ENCODE data around the gene ADAM12. TPM values are rescaled to one million over a fixed set of nuclear protein-coding genes. Genes with fewer than 3 reads are reported as not detected.

Gene ADAM12
- total RNA-seq, 2 donors from 2014 or later, result 15.2 to 36.6 TPM

DNA sequence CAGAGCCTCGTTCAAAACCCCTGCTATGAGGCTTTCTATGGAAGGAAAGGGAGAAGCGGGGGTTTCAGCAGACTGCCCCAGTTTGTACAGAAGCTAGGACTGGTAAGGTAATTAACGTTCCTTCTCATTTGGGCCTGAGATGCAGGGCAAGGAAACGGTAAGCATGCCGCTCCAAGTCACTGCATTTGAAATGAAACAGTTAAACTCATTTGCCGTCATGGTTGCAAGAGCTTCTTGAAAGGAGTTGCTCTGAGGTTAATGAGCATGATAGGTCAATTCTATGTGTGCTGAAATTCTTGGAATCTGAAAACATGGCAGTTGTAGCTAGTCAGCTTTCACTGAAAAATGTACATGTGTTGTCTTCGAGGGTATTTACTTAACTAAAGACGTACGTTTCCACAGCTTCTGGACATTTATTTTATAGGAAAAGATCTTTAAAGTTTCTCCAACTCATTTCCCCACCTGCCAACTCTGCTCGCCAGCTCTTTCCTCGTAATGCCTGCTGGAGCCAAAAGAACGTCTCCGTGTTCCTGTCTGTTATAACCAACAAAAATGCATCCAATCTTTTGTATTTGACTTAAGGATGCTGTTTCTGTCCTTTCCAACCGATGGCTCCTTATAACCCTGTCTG lies 73.3 kb downstream of the ADAM12 start:
- Mint-ChIP-seq H3K36me3 (ENCODE audit: low read depth) (no peaks in the 10 kb centered on the region), H3K4me1 (no peaks in the 10 kb centered on the region), H3K27ac (no peak overlapping the region), H3K27me3 (no peaks in the 10 kb centered on the region), H3K4me3 (no peak overlapping the region)
- H3K9me3 ChIP-seq (ENCODE audit: control insufficient read depth, low read length, poor library complexity, severe bottlenecking), result no peaks in the 10 kb centered on the region
- DNase-seq (no peak), ATAC-seq (no peak)

DNA sequence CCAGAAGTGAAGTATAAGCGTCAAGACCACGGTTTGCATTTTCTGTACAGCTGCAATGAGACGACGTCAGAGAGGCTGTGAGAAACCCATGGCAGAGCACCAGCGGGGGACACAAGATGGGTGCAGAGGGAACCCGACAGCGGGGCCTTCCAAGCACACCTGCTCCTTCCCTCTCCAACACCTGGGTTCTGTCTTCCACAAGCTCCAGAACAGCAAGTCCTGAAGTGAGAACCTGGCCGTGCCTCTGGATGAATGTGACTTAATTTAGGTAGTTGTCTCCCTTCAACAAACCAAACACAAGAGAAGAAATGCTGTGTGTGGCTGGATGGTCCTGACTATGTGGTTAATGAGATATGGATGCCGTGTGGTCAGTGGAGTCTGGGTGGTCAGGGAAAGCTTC lies 76.1 kb downstream of the ADAM12 start:
- Mint-ChIP-seq H3K4me3 (no peak overlapping the region), H3K27ac (no peak overlapping the region), H3K36me3 (ENCODE audit: low read depth) (no peaks in the 10 kb centered on the region), H3K27me3 (no peaks in the 10 kb centered on the region), H3K4me1 (no peaks in the 10 kb centered on the region)
- H3K9me3 ChIP-seq (ENCODE audit: control insufficient read depth, low read length, poor library complexity, severe bottlenecking), result no peaks in the 10 kb centered on the region
- ATAC-seq (no peak), DNase-seq (no peak)

DNA sequence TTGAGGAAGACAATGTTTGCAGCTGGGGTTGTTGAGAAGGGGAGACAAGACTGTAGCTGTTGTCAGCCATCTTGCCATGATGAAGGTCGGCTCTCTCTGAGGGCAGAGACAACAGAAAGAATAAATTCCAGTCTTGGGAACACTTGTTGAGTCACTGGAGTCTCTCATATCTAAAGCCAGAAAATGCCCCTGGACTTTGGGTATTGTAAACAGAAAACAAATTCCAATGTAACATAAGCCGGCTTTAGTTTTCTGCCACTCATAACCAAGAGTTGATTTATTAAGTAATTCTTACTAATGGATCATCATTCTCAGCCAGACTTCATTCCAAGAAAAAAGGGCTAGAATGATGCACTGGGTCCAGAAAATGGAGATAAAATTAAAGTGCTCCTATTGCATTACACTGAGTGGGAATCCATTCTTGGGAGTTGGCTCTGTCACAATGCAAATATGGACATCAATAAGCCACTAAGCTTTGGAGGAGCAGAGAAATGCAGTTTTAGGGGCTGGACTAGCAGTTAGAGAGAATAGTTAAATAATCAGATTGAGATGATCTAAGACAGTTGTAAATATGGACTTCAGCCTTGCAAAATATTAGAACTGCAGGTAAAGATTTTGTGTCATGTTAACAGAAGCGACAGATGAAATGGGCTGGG lies 78.9 kb downstream of the ADAM12 start:
- no peaks in the 10 kb centered on the region for H3K36me3 Mint-ChIP-seq (ENCODE audit: low read depth)
- no peaks in the 10 kb centered on the region for H3K4me1 Mint-ChIP-seq
- no peaks in the 10 kb centered on the region for H3K9me3 ChIP-seq (ENCODE audit: control insufficient read depth, low read length, poor library complexity, severe bottlenecking)
- DNase-seq (no peak), ATAC-seq (no peak)
- no peak overlapping the region for H3K27ac Mint-ChIP-seq
- H3K27me3 Mint-ChIP-seq, result no peaks in the 10 kb centered on the region
- H3K4me3 Mint-ChIP-seq, result no peak overlapping the region

DNA sequence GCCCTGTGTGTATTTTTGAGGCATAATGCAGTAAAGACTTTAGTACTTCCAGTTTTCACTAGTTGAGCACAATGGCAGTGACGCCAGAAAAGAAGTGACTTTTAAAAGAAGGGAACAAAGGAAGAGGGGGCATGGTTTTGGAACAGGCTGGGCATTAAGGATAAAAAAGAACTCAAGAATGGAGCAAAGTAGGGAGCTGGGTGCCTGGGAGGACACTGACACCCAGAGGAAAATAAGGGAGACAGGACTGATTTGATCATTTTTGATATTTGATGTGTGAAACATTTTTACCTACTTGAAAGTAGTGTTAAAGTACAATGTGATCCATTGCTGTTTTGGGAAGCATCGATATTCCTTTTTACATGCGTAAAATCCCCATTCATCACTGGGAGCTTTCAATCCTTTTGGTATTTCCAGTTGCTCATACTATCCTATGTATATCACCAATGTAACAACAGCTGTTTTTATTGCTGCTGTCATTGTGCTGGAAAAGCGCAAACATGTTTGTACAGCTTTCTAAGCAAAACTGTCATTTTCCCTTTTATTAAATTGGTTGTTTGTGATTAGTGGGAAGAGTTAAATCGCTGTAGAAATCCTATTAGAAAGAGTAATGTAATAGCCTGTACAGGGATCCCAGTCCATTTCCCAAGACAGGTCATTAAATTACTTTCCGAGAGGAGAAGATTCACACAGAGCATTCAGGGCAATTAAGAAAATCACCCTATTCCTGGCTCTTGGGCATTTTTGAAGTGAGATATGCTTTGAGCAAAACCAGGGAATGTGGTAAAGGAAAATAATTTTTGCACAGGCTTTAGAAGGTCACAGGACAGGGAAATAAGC lies 85.2 kb downstream of the ADAM12 start:
- Mint-ChIP-seq H3K27ac (no peak overlapping the region), H3K4me3 (no peak overlapping the region), H3K27me3 (no peaks in the 10 kb centered on the region), H3K4me1 (no peaks in the 10 kb centered on the region), H3K36me3 (ENCODE audit: low read depth) (no peaks in the 10 kb centered on the region)
- no peak for DNase-seq
- ATAC-seq, result no peak
- H3K9me3 ChIP-seq (ENCODE audit: control insufficient read depth, low read length, poor library complexity, severe bottlenecking), result no peaks in the 10 kb centered on the region

DNA sequence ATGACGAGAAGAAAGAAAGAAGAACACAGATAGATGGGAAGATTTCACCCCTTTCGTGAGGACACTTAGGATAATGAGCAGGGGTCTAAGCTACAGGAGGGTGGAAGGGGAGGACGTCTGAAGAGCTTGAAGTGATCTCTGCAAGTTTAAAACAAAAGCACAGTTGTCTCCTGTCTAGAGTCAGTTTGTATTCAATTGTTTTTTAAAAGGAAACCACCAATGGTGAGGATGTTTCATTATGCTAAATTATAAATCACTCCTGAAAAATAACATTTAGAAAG lies 85.9 kb downstream of the ADAM12 start:
- Mint-ChIP-seq H3K36me3 (ENCODE audit: low read depth) (no peaks in the 10 kb centered on the region), H3K27me3 (no peaks in the 10 kb centered on the region), H3K4me1 (no peaks in the 10 kb centered on the region), H3K4me3 (no peak overlapping the region), H3K27ac (no peak overlapping the region)
- DNase-seq (no peak), ATAC-seq (no peak)
- no peaks in the 10 kb centered on the region for H3K9me3 ChIP-seq (ENCODE audit: control insufficient read depth, low read length, poor library complexity, severe bottlenecking)

DNA sequence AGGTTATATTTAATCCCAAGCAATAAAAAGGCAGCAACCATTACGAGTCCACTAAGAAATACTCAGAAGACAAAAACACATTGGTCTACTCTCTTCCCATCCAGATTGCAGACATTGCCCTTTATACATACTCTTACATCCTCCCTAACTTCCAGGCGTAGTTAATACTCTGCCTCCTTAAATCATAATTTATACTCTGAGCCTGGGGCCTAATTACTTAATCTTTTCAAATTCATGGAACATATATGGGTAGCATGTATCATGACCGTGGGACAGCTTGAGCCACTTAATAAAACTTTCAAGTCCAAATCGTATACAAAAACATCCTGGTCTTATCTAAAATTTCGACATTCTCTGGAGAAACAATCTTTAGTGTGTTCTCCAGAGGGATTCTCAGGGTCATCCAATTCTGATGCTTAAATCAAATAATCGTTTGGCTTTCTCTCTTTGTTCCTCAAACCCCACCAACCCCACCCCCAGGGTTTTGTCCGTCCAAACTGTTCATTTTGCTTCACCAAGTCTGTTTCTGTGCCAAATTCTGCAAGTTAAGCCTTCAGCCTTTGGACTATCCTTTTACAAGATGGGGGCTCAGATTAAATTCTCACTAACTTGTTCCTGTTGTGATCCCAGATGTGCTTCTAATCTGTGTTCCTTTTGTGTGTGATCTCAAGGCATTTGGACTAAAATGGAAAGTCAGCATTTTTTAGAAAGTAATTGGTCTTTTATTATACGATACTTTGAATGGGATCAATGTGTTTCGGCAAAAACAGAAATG lies 86.4 kb downstream of the ADAM12 start:
- Mint-ChIP-seq H3K27ac (no peak overlapping the region), H3K4me3 (no peak overlapping the region), H3K36me3 (ENCODE audit: low read depth) (no peaks in the 10 kb centered on the region), H3K27me3 (no peaks in the 10 kb centered on the region), H3K4me1 (no peaks in the 10 kb centered on the region)
- ATAC-seq (no peak), DNase-seq (no peak)
- H3K9me3 ChIP-seq (ENCODE audit: control insufficient read depth, low read length, poor library complexity, severe bottlenecking), result no peaks in the 10 kb centered on the region

DNA sequence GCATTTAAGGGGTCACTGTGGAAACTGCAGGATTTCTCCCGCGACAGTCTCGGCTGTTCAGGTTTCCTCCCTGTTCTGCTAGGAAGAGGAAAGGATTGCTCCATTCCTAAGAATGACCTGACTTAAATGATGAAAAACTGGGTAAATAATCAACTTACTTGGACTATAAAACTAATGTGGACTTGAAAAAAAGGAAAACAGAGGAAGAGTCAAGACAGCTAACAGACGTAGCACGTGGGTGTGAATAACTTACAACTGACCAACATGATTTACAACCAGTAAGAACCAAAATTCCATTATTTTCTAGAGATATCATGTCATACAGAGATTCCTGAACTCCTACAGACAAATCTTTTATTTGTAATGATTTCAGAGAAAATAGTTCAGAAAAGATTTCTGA lies 93.8 kb downstream of the ADAM12 start:
- no peak overlapping the region for H3K27ac Mint-ChIP-seq
- no peak overlapping the region for H3K4me3 Mint-ChIP-seq
- peaks cover 5% of the 10 kb centered on the region for H3K4me1 Mint-ChIP-seq
- H3K9me3 ChIP-seq (ENCODE audit: control insufficient read depth, low read length, poor library complexity, severe bottlenecking), result no peaks in the 10 kb centered on the region
- DNase-seq (no peak), ATAC-seq (no peak)
- no peaks in the 10 kb centered on the region for H3K27me3 Mint-ChIP-seq
- peaks cover 3% of the 10 kb centered on the region for H3K36me3 Mint-ChIP-seq (ENCODE audit: low read depth)

DNA sequence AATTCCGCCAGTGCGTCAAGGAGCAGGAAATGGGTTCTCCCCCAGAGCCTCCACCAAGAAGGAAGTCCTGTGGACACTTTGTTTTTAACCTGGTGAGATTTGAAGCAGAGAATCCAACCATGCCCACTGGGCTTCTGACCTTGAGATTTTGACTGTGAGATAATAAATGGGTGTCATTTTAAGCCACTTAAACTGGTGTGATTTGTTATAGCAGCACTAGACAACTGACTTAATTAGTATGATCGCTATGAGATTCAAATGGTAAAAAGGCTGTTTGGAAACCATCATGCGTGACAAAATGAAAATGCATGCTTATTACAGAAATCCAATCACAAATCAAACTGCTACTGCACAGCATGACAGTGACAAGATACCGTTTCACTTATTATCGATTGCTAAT lies 98.0 kb downstream of the ADAM12 start:
- Mint-ChIP-seq H3K27me3 (no peaks in the 10 kb centered on the region), H3K36me3 (ENCODE audit: low read depth) (peaks cover 3% of the 10 kb centered on the region), H3K4me1 (peaks cover 3% of the 10 kb centered on the region), H3K27ac (no peak overlapping the region), H3K4me3 (no peak overlapping the region)
- no peaks in the 10 kb centered on the region for H3K9me3 ChIP-seq (ENCODE audit: control insufficient read depth, low read length, poor library complexity, severe bottlenecking)
- no peak for ATAC-seq
- DNase-seq, result no peak

DNA sequence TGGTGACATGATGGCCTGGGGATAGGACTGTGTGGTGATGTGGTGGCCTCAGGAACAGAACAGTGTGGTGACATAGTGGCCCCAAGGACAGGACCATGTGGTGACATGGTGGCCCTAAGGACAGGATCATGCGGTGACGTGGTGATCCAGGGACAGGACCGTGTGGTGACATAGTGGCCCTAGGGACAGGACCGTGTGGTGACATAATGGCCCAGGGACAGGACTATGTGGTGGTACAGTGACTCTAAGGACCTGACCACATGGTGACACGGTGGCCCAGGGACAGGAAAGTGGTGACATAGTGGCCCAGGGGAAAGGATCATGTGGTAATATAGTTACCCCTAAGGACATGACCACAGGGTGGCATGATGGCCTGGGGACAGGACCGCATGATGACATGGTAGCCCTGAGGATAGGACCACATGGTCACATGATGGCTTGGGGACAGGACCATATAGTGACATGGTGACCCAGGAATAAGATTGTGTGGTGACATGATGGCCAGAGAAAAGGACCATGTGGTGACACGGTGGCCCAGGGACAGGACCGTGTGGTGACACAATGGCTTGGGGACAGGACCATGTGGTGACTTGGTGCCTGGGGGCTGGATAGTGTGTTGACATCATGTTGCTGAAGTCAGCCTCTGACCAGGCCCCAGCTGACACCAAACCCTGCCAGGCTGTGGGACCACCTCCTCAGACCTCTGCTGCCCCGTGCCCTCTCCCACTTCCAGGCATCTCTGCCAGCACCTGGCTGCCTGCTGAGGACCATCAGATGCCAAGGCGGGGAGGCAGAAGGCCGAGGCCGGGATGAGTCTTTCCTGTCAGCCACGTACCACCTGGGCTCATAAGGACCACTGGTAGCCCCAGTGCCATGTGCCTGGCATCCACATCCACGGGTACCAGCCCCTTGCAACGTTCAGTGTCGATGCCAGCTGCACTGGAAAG lies 99.5 kb downstream of the ADAM12 start:
- Mint-ChIP-seq H3K4me1 (peaks cover 3% of the 10 kb centered on the region), H3K27ac (no peak overlapping the region), H3K36me3 (ENCODE audit: low read depth) (peaks cover 3% of the 10 kb centered on the region), H3K27me3 (no peaks in the 10 kb centered on the region), H3K4me3 (no peak overlapping the region)
- ATAC-seq (no peak), DNase-seq (no peak)
- H3K9me3 ChIP-seq (ENCODE audit: control insufficient read depth, low read length, poor library complexity, severe bottlenecking), result no peaks in the 10 kb centered on the region

DNA sequence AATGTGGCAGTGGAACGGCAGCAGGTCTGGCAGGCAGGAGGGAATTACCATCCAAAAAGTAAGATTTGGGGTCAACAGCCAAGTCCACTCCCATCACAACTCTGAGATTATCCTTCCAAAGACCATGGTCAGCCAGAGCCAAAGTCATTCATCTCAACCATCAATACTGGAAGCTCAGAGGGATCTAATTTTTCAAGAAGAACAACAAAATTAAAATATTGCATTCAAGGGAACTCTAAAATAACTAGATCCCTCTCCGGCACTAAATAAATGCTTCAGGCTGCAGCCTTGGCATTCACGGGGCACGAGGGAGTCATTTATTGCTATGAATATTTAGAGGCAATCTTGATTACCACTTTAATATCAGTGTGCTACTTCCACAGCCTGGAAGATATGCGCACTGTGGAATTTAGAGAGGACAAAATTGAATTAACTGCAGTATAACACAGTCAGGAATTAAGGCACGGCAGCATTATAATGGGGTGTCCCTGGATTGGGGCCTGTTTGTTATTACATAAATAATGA lies 102.0 kb downstream of the ADAM12 start:
- Mint-ChIP-seq H3K4me3 (no peak overlapping the region), H3K27me3 (no peaks in the 10 kb centered on the region), H3K36me3 (ENCODE audit: low read depth) (peaks cover 2% of the 10 kb centered on the region), H3K4me1 (no peaks in the 10 kb centered on the region), H3K27ac (no peak overlapping the region)
- no peak for DNase-seq
- H3K9me3 ChIP-seq (ENCODE audit: control insufficient read depth, low read length, poor library complexity, severe bottlenecking), result no peaks in the 10 kb centered on the region
- ATAC-seq, result no peak

DNA sequence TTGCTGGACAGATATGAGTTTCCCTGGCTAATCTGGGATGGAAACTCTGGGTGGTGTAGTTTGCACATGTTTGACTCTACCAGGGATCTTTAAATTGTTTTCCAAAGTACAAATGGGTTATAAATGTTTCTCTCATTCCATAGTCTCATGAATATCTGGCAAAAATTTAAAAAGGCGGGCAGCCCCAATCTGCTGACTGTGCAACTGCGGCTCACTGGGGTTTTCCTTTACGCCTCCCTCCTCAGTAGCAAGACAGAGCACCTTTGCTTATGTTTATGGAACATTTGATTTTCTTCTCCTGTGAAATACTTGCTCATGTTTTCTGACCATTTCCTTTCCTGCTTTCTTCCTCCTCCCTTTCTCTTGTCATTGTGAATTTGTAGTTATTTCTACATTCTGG lies 105.0 kb downstream of the ADAM12 start:
- H3K9me3 ChIP-seq (ENCODE audit: control insufficient read depth, low read length, poor library complexity, severe bottlenecking), result no peaks in the 10 kb centered on the region
- no peak for ATAC-seq
- Mint-ChIP-seq H3K27ac (no peak overlapping the region), H3K36me3 (ENCODE audit: low read depth) (peaks cover 2% of the 10 kb centered on the region), H3K27me3 (no peaks in the 10 kb centered on the region), H3K4me3 (no peak overlapping the region), H3K4me1 (no peaks in the 10 kb centered on the region)
- no peak for DNase-seq

DNA sequence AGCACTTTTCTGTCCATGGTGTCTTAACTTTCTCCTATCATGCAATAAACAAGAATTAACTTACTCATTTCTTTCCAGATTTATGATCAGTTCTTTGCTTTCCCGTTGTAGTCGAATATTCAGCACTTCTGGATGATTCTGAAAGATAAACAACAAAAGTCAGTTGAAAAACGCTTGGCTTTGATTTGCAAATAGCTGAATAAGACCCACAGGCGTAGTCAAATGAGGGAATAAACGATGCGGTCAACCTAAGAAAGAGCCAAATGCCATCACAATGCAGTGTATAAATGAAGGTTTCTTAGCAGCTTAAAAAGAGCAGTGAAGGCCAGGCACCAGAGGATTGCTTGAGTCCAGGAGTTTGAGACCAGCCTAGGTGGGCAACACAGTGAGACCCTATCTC lies 109.4 kb downstream of the ADAM12 start:
- no peaks in the 10 kb centered on the region for H3K9me3 ChIP-seq (ENCODE audit: control insufficient read depth, low read length, poor library complexity, severe bottlenecking)
- Mint-ChIP-seq H3K4me3 (no peak overlapping the region), H3K4me1 (no peaks in the 10 kb centered on the region), H3K27me3 (no peaks in the 10 kb centered on the region), H3K36me3 (ENCODE audit: low read depth) (no peaks in the 10 kb centered on the region), H3K27ac (no peak overlapping the region)
- DNase-seq (no peak), ATAC-seq (no peak)
